ENCODE measurements around the gene MOB3A. TPM values are rescaled to one million over a fixed set of nuclear protein-coding genes. Genes with fewer than 3 reads are reported as not detected.

Gene MOB3A
- total RNA-seq, 1 donor from 2014 or later = 161 TPM

DNA sequence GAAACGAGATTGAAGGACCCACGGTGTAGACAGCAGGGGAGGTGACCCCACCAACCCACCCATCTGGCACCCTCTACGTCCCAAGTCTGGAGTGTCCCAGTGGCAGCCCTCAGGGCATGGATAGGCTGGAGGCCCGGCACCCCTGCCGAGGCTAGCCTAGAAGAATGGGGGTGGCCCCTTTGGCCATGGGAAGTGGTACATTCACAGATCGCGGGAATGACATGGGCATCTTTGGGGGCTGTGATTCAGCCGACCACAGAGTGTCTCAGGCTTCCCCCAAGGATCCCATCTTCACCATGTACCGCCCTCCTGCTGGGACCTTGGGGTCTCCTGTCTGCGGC, 33.8 kb downstream of the MOB3A start:
- intact Hi-C loops (cut with micrococcal nuclease) = no loop called here
- Mint-ChIP-seq H3K36me3 (ENCODE audit: low read depth) (no peaks in the 10 kb centered on the region), H3K27ac (peak overlapping the region; percentile 92)

DNA sequence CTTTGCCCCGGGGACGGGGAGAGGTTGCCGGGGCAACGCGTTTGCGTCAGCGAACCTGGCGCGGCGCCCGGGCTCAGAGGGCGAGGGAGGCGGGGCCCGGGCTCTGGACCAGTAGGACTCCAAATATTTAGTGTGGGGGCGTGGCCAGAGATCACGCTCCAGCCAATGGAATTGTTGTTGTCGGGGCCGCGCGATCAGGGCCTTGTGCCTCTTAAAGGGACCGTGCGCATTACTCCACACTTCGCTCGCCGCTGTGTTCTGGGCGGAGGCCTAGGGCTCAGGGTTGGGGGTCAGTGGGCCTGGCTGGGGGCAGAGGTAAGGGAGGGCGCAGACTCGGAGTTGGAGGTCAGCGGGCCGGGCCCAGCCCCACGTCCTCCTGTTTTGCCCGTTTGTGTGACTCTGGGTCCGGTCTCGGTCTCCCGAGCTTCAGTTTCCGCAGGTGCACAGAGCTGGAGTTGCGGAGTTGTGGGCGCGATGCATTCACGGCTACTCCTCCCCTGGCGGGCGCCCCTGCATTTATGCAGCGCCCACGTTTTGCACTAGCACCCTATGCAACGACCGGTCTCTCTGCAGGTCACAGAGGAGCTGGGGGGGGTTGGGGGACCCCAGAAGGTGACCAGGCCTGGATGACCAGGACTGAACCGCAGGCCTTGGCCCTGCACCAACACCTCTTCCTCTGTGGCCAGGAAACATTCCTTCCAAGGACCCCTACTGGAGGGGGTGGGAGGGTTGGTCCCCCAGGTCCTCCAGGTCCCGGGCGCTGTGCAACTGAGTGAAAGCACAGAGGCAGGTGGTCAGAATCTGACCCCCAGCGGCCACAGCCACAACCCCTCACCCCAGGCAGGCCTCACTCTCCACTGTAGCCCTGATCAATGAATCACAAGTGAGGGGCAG, 34.4 kb downstream of the MOB3A start:
- Mint-ChIP-seq H3K36me3 (ENCODE audit: low read depth) (no peaks in the 10 kb centered on the region), H3K4me3 (peak overlapping the region; percentile 89), H3K27me3 (ENCODE audit: insufficient read depth) (no peaks in the 10 kb centered on the region), H3K4me1 (ENCODE audit: low read depth) (peaks cover 17% of the 10 kb centered on the region), H3K9me3 (no peaks in the 10 kb centered on the region), H3K27ac (peak overlapping the region; percentile 92)
- DNase-seq (ENCODE audit: low spot score) = peak; percentile 99
- intact Hi-C loops (cut with micrococcal nuclease) = loop anchor here (1.0 to 2.0 kb wide), 5 partner anchors 10 to 165 kb away; partner anchors contain the start of genes IZUMO4, MKNK2 and MOB3A

More for the DNA sequence above, 33.8 kb downstream of the MOB3A start:
- H3K4me1 Mint-ChIP-seq (ENCODE audit: low read depth) = peaks cover 17% of the 10 kb centered on the region
- no peaks in the 10 kb centered on the region for H3K9me3 Mint-ChIP-seq
- peak overlapping the region; percentile 89 for H3K4me3 Mint-ChIP-seq
- DNase-seq (ENCODE audit: low spot score) = no peak
- H3K27me3 Mint-ChIP-seq (ENCODE audit: insufficient read depth) = no peaks in the 10 kb centered on the region

DNA sequence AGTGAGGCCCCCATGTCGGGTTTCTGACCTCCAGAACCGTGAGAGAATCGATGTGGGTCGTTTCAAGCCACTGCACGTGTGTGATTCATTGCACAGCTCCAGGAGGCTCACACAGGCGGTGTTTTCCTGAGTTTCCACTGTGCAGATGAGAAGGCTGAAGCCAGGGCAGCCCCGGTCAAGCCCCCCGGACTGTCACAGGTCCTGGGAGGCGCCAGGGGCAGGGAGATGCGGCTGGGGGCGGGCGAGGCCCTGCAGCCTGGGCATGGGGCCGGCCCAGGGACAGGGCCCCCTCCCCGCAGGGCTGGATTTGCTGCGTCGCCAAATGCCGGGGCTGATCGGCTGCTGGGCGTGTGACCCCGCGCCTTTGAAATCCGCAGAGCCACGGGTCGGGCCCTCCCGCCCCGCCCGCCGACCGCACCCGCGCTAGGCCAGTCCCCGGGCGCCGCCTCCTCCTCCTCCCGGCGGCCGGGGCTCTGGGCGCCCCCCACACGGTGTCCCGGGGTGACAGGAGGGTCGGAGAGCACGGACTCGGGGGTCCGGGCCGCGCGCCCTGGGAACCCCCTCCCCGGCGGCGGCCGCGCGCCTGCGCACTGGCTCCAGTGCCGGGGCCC, 35.1 kb downstream of the MOB3A start:
- intact Hi-C loops (cut with micrococcal nuclease) = loop anchor here (1.0 to 2.0 kb wide), 6 partner anchors 10 to 164 kb away; partner anchors contain the start of genes IZUMO4, MKNK2 and MOB3A
- Mint-ChIP-seq H3K4me3 (peak overlapping the region; percentile 95), H3K36me3 (ENCODE audit: low read depth) (no peaks in the 10 kb centered on the region), H3K4me1 (ENCODE audit: low read depth) (peaks cover 17% of the 10 kb centered on the region), H3K27me3 (ENCODE audit: insufficient read depth) (no peaks in the 10 kb centered on the region), H3K9me3 (no peaks in the 10 kb centered on the region), H3K27ac (peak overlapping the region; percentile 99)
- DNase-seq (ENCODE audit: low spot score) = no peak

DNA sequence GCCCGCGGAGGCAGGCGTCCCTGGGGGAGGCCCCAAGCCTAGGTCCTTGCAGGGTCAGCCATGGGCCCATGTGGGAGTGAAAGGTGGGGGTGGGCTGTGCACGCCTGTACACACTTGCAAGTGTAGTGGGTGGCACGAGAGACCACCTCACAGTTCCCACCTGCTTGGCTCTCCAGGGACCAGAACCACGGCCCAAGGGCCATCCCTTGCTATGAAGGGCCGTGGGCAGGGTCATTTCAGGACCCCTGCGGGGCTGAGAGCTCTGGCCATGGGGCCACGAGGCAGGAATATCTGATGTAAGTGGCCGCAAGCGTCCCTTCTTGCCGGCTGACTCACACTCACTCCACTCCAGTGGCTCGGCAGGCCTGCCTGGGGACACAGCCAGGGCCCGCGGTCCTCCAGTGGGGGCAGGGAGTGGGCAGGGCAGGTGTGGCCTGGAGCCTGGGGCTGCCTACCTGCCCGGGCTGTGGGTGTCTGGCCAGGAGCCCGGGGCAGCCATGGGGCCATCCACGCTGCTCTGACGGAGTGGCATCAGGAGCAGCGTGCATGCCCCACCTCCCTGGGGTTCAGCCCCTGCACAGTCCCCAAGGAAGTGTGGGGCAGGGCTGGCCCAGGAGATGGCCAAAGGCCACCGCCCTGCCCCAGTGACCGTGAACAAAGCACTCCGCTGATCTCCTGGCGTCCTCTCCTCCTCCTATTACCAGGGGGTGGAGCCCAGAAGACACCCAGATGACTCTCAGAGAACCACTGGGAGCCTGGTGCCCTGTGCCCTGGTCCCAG, 36.5 kb downstream of the MOB3A start:
- peaks cover 28% of the 10 kb centered on the region for H3K4me1 Mint-ChIP-seq (ENCODE audit: low read depth)
- no peaks in the 10 kb centered on the region for H3K27me3 Mint-ChIP-seq (ENCODE audit: insufficient read depth)
- peak overlapping the region; percentile 95 for H3K4me3 Mint-ChIP-seq
- peak overlapping the region; percentile 99 for H3K27ac Mint-ChIP-seq
- no peaks in the 10 kb centered on the region for H3K9me3 Mint-ChIP-seq
- no peak for DNase-seq (ENCODE audit: low spot score)
- intact Hi-C loops (cut with micrococcal nuclease) = loop anchor here (1.0 to 2.0 kb wide), 2 partner anchors 26 to 163 kb away; no protein-coding TSS in a partner anchor
- H3K36me3 Mint-ChIP-seq (ENCODE audit: low read depth) = no peaks in the 10 kb centered on the region

DNA sequence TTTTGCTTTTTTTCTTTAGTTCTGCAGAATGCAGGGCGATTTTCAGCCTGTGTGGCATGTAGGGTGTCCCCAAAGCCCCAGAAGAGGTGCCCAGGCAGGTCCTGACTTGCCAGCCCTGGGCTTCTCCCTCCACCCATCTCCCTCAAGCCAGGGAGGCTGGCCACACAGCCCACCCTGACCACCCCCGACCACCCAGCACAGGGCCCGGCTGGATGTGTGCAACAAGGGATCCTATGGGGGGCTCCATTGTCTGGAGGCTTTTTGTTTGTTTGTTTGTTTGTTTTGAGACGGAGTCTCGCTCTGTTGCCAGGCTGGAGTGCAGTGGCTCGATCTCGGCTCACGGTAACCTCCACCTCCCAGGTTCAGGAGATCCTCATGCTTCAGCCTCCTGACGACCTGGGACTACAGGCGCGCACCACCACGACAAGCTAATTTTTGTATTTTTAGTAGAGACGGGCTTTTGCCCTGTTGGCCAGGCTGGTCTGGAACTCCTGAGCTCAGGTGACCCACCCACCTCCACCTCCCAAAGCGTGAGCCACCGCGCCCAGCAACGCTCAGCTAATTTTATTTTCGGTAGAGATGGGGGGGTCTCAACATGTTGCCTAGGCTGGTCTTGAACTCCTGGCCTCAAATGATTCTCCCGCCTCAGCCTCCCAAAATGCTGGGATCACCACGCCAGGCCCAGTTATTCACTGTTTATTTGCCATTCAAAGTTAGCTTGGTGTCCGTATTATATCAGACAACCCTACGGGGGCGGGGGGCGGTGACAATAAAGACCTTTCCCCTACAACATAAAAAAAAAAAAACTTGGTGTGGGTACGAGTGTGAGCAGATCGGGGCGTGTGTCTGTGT, 37.3 kb downstream of the MOB3A start:
- DNase-seq (ENCODE audit: low spot score) = no peak
- H3K36me3 Mint-ChIP-seq (ENCODE audit: low read depth) = no peaks in the 10 kb centered on the region
- peaks cover 28% of the 10 kb centered on the region for H3K4me1 Mint-ChIP-seq (ENCODE audit: low read depth)

DNA sequence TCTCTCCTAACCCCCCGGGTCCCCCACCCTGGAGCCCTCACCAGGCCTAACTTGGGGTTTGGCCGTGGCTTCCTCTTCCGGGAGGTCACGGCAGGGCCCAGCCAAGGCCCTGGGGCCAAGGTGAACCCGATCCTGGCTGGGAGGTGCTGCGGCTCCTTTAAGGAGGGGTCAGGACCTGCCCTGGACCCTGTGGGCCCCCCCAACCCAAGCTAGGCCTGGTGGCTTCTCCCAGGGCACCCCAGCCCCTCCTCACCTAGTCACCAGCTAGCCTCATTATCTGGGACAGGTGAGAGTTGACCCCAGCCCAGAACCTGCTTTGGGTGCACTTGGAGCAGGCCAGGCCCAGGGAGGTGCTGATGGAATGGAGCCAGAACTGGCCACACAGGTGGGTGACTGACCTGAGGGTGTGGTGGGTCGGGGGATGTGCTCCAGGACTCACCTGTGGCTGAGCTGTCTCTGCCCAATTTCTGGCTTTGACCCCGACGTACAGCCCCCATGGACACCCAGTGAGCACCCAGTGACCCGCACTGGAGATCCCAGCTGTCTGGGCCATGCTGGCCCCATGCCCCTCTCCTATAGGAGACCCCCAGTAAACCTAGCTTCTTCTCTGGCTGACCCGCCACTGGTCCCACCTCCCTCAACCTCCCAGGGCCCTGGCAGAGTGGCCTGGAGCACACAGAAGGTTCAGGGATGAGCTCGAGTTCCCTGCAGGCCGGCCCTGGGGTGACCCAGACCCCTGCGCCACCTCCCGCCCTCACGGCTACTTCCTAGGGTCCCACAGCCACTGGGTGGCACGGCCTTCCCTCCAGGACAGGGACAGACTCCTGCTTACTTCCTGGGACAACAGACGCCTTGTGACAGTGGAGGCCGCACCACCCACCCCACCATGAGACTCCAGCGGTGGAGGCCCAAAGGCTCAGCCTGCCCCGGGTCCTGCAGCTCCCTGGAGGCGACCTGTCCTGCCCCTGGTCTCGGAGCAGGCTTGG, 38.3 kb downstream of the MOB3A start:
- no peaks in the 10 kb centered on the region for H3K27me3 Mint-ChIP-seq (ENCODE audit: insufficient read depth)
- peaks cover 27% of the 10 kb centered on the region for H3K4me1 Mint-ChIP-seq (ENCODE audit: low read depth)
- peak overlapping the region; percentile 40 for H3K27ac Mint-ChIP-seq
- no peaks in the 10 kb centered on the region for H3K9me3 Mint-ChIP-seq
- no peaks in the 10 kb centered on the region for H3K36me3 Mint-ChIP-seq (ENCODE audit: low read depth)
- DNase-seq (ENCODE audit: low spot score) = no peak
- H3K4me3 Mint-ChIP-seq = peak overlapping the region; percentile 57
- intact Hi-C loops (cut with micrococcal nuclease) = no loop called here

More for the DNA sequence above, 37.3 kb downstream of the MOB3A start:
- intact Hi-C loops (cut with micrococcal nuclease) = no loop called here
- Mint-ChIP-seq H3K4me3 (peak overlapping the region; percentile 23), H3K9me3 (no peaks in the 10 kb centered on the region), H3K27ac (peak overlapping the region; percentile 40), H3K27me3 (ENCODE audit: insufficient read depth) (no peaks in the 10 kb centered on the region)

DNA sequence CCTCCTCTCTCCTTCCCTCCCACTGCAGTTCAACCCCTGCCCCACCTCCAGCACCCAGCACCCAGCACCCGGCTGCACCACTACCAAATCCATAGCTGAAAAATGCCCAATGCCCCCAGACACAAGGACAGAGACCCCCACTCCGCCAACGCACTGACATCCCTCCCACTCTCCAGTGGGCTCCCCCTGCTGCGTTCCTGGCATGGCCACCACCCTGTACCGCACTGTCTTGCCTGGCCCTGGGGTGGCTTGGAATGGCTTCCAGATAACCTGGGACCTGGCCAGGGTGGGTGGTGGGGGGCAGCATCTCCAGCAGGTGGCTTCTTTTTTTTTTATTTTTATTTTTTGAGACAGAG, 39.3 kb downstream of the MOB3A start:
- H3K36me3 Mint-ChIP-seq (ENCODE audit: low read depth) = no peaks in the 10 kb centered on the region
- H3K4me3 Mint-ChIP-seq = peak overlapping the region; percentile 57
- H3K4me1 Mint-ChIP-seq (ENCODE audit: low read depth) = peaks cover 27% of the 10 kb centered on the region
- H3K27me3 Mint-ChIP-seq (ENCODE audit: insufficient read depth) = no peaks in the 10 kb centered on the region
- H3K9me3 Mint-ChIP-seq = no peaks in the 10 kb centered on the region
- intact Hi-C loops (cut with micrococcal nuclease) = no loop called here
- H3K27ac Mint-ChIP-seq = peak overlapping the region; percentile 62
- DNase-seq (ENCODE audit: low spot score) = no peak

DNA sequence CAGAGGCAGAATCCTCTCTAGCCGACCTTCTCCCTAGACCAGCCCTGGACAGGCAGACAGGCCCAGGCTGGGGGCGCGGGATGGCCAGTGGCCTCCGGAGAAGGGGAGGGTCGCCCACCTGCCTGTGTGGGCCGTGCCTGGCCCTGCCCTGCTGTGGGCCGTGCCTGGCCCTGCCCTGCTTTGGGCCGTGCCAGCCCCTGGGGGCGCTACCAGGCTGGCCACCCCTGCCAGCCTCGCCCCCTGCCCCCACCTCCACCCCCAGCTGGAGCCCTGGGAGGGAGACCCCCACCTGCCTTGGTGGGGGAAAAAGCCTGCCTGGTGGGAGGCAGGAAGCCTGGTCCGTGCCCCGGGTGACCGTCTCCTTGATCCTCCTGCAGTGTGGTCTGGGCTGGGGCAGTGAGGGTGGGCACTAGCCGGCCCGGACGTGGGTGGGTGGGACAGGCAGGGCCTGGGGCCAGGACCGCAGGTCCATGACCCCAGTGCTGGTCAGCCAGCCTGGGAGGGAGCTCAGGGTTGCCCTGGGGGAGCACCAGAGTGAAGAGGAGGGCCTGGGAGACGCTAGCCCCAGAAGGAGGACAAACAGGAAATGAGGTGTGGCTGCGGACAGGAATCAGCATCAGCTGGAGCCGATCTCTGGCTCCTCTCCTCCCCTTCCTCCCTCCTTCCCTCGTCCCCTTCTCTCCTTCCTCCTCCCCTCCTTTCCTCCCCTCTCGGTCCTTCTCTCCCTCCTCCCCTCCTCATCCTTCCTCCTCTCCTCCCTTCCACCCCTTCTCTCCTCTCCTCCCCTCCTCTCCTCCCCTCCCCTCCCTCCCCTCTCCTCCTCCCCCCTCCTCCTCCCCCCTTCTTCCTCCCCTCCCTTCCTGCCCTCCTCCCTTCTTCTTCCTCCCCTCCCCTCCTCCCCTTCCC, 39.9 kb downstream of the MOB3A start:
- Mint-ChIP-seq H3K27me3 (ENCODE audit: insufficient read depth) (no peaks in the 10 kb centered on the region), H3K4me1 (ENCODE audit: low read depth) (peaks cover 31% of the 10 kb centered on the region), H3K27ac (peak overlapping the region; percentile 84), H3K36me3 (ENCODE audit: low read depth) (no peaks in the 10 kb centered on the region), H3K4me3 (peak overlapping the region; percentile 73), H3K9me3 (no peaks in the 10 kb centered on the region)
- no peak for DNase-seq (ENCODE audit: low spot score)
- intact Hi-C loops (cut with micrococcal nuclease) = no loop called here

DNA sequence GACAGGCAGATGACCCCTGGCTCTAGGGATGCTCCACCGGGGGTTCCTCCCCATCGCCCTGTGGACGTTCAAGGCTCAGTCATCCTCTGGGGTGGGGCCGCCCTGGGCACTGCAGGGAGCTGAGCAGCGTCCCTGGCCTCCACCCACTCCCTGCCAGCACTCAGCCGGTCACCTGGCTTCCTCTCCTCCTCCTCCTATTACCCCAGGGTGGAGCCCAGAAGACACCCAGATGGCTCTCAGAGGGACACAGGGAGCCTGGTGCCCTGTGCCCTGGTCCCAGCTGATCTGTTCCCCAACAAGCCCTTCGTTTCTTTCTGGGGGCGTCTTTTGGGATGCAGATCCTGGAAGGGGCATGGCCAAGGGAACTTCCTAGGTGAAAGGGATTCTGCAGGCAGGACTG, 41.4 kb downstream of the MOB3A start:
- intact Hi-C loops (cut with micrococcal nuclease) = no loop called here
- peak overlapping the region; percentile 90 for H3K27ac Mint-ChIP-seq
- H3K27me3 Mint-ChIP-seq (ENCODE audit: insufficient read depth) = no peaks in the 10 kb centered on the region
- no peaks in the 10 kb centered on the region for H3K36me3 Mint-ChIP-seq (ENCODE audit: low read depth)
- peaks cover 21% of the 10 kb centered on the region for H3K4me1 Mint-ChIP-seq (ENCODE audit: low read depth)
- no peaks in the 10 kb centered on the region for H3K9me3 Mint-ChIP-seq
- no peak for DNase-seq (ENCODE audit: low spot score)
- peak overlapping the region; percentile 60 for H3K4me3 Mint-ChIP-seq

DNA sequence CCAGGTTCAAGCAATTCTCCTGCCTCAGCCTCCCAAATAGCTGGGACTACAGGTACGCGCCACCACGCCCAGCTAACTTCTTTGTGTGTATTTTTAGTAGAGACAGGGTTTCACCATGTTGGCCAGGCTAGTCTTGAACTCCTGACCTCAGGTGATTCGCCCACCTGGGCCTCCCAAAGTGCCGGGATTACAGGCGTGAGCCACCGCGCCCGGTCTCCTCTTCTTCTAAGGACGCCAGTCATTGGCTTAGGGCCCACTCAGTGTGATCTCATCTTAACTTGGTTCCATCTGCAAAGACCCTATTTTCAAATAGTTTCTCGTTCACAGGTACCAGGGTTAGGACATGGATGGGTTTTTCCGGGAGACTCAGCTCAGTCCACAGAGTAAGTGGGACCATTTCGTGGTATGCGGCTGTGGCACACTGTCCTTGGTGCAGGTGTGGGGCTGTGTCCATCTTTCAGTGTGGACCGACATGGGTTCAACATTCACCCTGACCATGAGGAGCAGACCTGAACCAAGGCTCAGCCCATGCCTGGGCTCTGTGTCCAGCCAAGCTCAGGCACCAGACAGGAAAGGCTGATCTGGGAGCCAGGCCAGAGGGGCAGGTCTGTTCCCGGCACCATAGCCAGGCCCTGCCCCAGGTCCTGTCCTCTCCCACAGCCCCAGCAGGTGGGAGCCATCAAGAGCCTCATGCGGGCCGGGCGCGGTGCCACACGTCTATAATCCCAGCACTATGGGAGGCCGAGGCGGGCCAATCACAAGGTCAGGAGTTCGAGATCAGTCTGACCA, 42.3 kb downstream of the MOB3A start:
- H3K4me1 Mint-ChIP-seq (ENCODE audit: low read depth) = peaks cover 26% of the 10 kb centered on the region
- no peak for DNase-seq (ENCODE audit: low spot score)
- H3K9me3 Mint-ChIP-seq = no peaks in the 10 kb centered on the region
- intact Hi-C loops (cut with micrococcal nuclease) = no loop called here
- H3K27ac Mint-ChIP-seq = peak overlapping the region; percentile 63
- H3K4me3 Mint-ChIP-seq = no peak overlapping the region
- no peaks in the 10 kb centered on the region for H3K27me3 Mint-ChIP-seq (ENCODE audit: insufficient read depth)
- no peaks in the 10 kb centered on the region for H3K36me3 Mint-ChIP-seq (ENCODE audit: low read depth)

All from activated T-helper 1 cell treated with anti-CD3 and anti-CD28 coated beads, Interleukin-12 subunit alpha, Interleukin-12 subunit beta, Interleukin-2, Interleukin-4 antibody, amounts not matched to agents 30 ng/mL and 10 ng/mL and 1 ng/mL, durations not matched to agents 14 hours and 24 hours and 36 hours (primary cell).